A549 (cell line): ENCODE data around the gene KCNQ1. TPM values are rescaled to one million over a fixed set of nuclear protein-coding genes. Genes with fewer than 3 reads are reported as not detected.

Source experiments
- ATAC-seq, 2 experiments: fragments of 200-7000 bp in 1 of 2; fragments of >200 bp in 1 of 2; cut with Nextera tagmentation in 1 of 2; cut with Tn5 transposase in 1 of 2; 3 replicates each; pipeline versions ENCODE4 v1.8.0 to v1.9.1; 2018 to 2020; ENCODE audit warnings: mild to moderate bottlenecking in 1 of 2, moderate library complexity in 1 of 2
- CTCF ChIA-PET: fragments of 300-600 bp; sonication (Branson Sonifier 250); formaldehyde crosslinking; extraction: SDS; loops from one replicate; lab custom pipeline; 2021; ENCODE audit warnings: antibody characterized with exemption, inconsistent platforms; lab: Yijun Ruan, JAX
- POLR2A ChIA-PET: fragments of 350-600 bp; formaldehyde crosslinking; extraction: SDS; loops from one replicate; lab custom pipeline; 2021; ENCODE audit warnings: antibody characterized with exemption, inconsistent platforms; lab: Yijun Ruan, JAX
- DNase-seq, 2 experiments: peaks; one replicate each; pipeline versions ENCODE4 v3.0.0 to v3.0.0-alpha.2; 2011 to 2016; ENCODE audit warnings: low read depth in 1 of 2, low spot score in 1 of 2
- FAIRE-seq: peaks from 2 replicates; lab custom pipeline; 2011; peaks lifted over from hg19 to GRCh38; lab: Jason Lieb, UNC
- H3K27ac ChIP-seq, 2 experiments: fragments of >200 bp; sonication (Bioruptor Twin); formaldehyde crosslinking; 3 replicates each; pipeline ENCODE4 v1.5.1; 2016 to 2017
- H3K4me1 ChIP-seq: fragments of >200 bp; sonication (Bioruptor Twin); formaldehyde crosslinking; 3 replicates; pipeline ENCODE4 v1.6.1; 2016
- H3K4me2 ChIP-seq: fragments of >200 bp; sonication (Bioruptor Twin); formaldehyde crosslinking; 3 replicates; pipeline ENCODE4 v1.6.1; 2016
- H3K4me3 ChIP-seq: fragments of >200 bp; sonication (Bioruptor Twin); formaldehyde crosslinking; 3 replicates; pipeline ENCODE4 v1.5.1; 2016
- H3K9me3 ChIP-seq: fragments of >200 bp; sonication (Bioruptor Twin); formaldehyde crosslinking; 3 replicates; pipeline ENCODE4 v1.6.1; 2016
- ATOH8 ChIP-seq: fragments of 250-450 bp; sonication (Bioruptor Pico); IDR thresholded peaks from 2 replicates; pipeline ENCODE4 v1.5.0; 2020; ENCODE audit warnings: low read depth, mild to moderate bottlenecking, moderate library complexity
- BCL3 ChIP-seq: fragments of >200 bp; sonication (Bioruptor Twin); formaldehyde crosslinking; IDR thresholded peaks from 3 replicates; pipeline ENCODE4 v1.6.1; 2016
- CBX8 ChIP-seq: fragments of 200-600 bp; sonication (generic); IDR thresholded peaks from 2 replicates; pipeline ENCODE4 v1.6.1; 2016
- E2F6 ChIP-seq: IDR thresholded peaks from 2 replicates; pipeline ENCODE4 v1.6.1; 2012; ENCODE audit warnings: low read depth, borderline replicate concordance
- EHF ChIP-seq: fragments of 250-450 bp; sonication (Bioruptor Pico); IDR thresholded peaks from 2 replicates; pipeline ENCODE4 v1.5.0; 2020; ENCODE audit warnings: mild to moderate bottlenecking
- ELK1 ChIP-seq: fragments of 150-350 bp; IDR thresholded peaks from 2 replicates; pipeline ENCODE4 v1.6.1; 2014; ENCODE audit warnings: low read depth, mild to moderate bottlenecking, low read length
- EP300 ChIP-seq, 2 experiments: fragments of >200 bp; sonication (Bioruptor Twin); formaldehyde crosslinking; IDR thresholded peaks; 2 replicates in 1 of 2; 3 replicates in 1 of 2; pipeline ENCODE4 v1.6.1; 2016 to 2017
- ESRRA ChIP-seq: fragments of 150-350 bp; IDR thresholded peaks from 2 replicates; pipeline ENCODE4 v1.6.1; 2014; ENCODE audit warnings: mild to moderate bottlenecking, low read length, borderline replicate concordance
- FOSB ChIP-seq: fragments of 250-450 bp; sonication (Bioruptor Pico); IDR thresholded peaks from 2 replicates; pipeline ENCODE4 v1.5.0; 2020; ENCODE audit warnings: mild to moderate bottlenecking, moderate library complexity
- FOSL2 ChIP-seq, 2 experiments: fragments of 450-650 bp in 1 of 2; fragments of >200 bp in 1 of 2; sonication (Bioruptor Twin) in 1 of 2; formaldehyde crosslinking; IDR thresholded peaks; 2 replicates each; pipeline versions ENCODE4 v1.5.0 to v1.6.1; 2016 to 2020; ENCODE audit warnings: mild to moderate bottlenecking in 1 of 2, moderate library complexity in 1 of 2
- GATA3 ChIP-seq: IDR thresholded peaks from 2 replicates; pipeline ENCODE4 v1.6.1; 2012; ENCODE audit warnings: borderline replicate concordance
- HMGXB4 ChIP-seq: fragments of 250-450 bp; sonication (Bioruptor Pico); IDR thresholded peaks from 2 replicates; pipeline ENCODE4 v1.5.0; 2021; ENCODE audit warnings: mild to moderate bottlenecking, moderate library complexity, borderline replicate concordance
- HOXB5 ChIP-seq: fragments of 250-450 bp; sonication (Bioruptor Pico); IDR thresholded peaks from 2 replicates; pipeline ENCODE4 v1.5.0; 2020; ENCODE audit warnings: mild to moderate bottlenecking, moderate library complexity
- JUNB ChIP-seq: fragments of >200 bp; sonication (Bioruptor Twin); formaldehyde crosslinking; IDR thresholded peaks from 2 replicates; pipeline ENCODE4 v1.6.1; 2016
- MYC ChIP-seq: IDR thresholded peaks from 2 replicates; pipeline ENCODE4 v1.6.1; 2012; ENCODE audit warnings: mild to moderate bottlenecking, inconsistent platforms, low read length, improper control_type of control experiment, borderline replicate concordance
- NFE2L2 ChIP-seq: fragments of 150-350 bp; conservative IDR thresholded peaks from 2 replicates; pipeline ENCODE4 v1.6.1; 2014; ENCODE audit warnings: low read length
- NPAS2 ChIP-seq: fragments of 250-450 bp; sonication (Bioruptor Pico); IDR thresholded peaks from 2 replicates; pipeline ENCODE4 v1.8.0; 2022; ENCODE audit warnings: mild to moderate bottlenecking, moderate library complexity, borderline replicate concordance
- NR3C1 ChIP-seq: fragments of >200 bp; sonication (Bioruptor Twin); formaldehyde crosslinking; IDR thresholded peaks from 3 replicates; pipeline ENCODE4 v1.6.1; 2017
- RAD21 ChIP-seq, 2 experiments: fragments of >200 bp in 1 of 2; sonication (Bioruptor Twin) in 1 of 2; formaldehyde crosslinking in 1 of 2; IDR thresholded peaks in 1 of 2; conservative IDR thresholded peaks in 1 of 2; 2 replicates in 1 of 2; 3 replicates in 1 of 2; pipeline ENCODE4 v1.6.1; 2012 to 2018; ENCODE audit warnings: inconsistent platforms in 1 of 2
- RCOR1 ChIP-seq: fragments of 150-350 bp; IDR thresholded peaks from 2 replicates; pipeline ENCODE4 v1.6.1; 2014; ENCODE audit warnings: antibody characterized with exemption, low read length, low read depth
- SMC3 ChIP-seq: fragments of >200 bp; sonication (Bioruptor Twin); formaldehyde crosslinking; IDR thresholded peaks from 3 replicates; pipeline ENCODE4 v1.6.1; 2018; ENCODE audit warnings: inconsistent platforms
- TP53 ChIP-seq: fragments of 250-450 bp; sonication (Bioruptor Pico); IDR thresholded peaks from 2 replicates; pipeline ENCODE4 v1.5.0; 2021; ENCODE audit warnings: mild to moderate bottlenecking, moderate library complexity
- USF2 ChIP-seq: fragments of 450-650 bp; IDR thresholded peaks from 2 replicates; pipeline ENCODE4 v1.6.1; 2014; ENCODE audit warnings: antibody characterized with exemption
- ZC3H11A ChIP-seq: fragments of 450-650 bp; IDR thresholded peaks from 2 replicates; pipeline ENCODE4 v1.6.1; 2014; ENCODE audit warnings: antibody characterized with exemption, mild to moderate bottlenecking
- ZFP36 ChIP-seq: fragments of 450-650 bp; IDR thresholded peaks from 2 replicates; pipeline ENCODE4 v1.6.1; 2014; ENCODE audit warnings: borderline replicate concordance; ENCODE audit not compliant: partially characterized antibody
- WGBS: methylation state at CpG from one replicate; pipeline ENCODE4 v1.1.6; 2017; ENCODE audit errors: missing lambda C conversion rate; 5-methylcytosine and 5-hydroxymethylcytosine counted together
- polyA plus RNA-seq, 4 experiments: library from polyadenylated mRNA; depleted of rRNA in 3 of 4; stranded (reverse); fragments of >200 nt; fragmentation: RNase III in 1 of 4; extraction: RNeasy Plus Mini Kit Qiagen cat#74134 plus additional on column Dnase treatment in 1 of 4; gene quantifications; 2 replicates in 3 of 4; 3 replicates in 1 of 4; pipeline ENCODE4 v1.2.3, GENCODE V29; 2011 to 2017

The KCNQ1 gene
- polyA plus RNA-seq, 2 of the 4 experiments (the other 2 are of a cell fraction), result 0.14 to 0.17 TPM

- TF ChIP-seq NFE2L2, result no peak
- TF ChIP-seq NPAS2 (CRISPR knock-in tag), result no peak
- TF ChIP-seq FOSB (CRISPR knock-in tag), result no peak
- TF ChIP-seq ATOH8, result no peak
- no peak for TF ChIP-seq EHF
- TF ChIP-seq RAD21 (conservative IDR thresholded peaks at IDR 0.05 in 1 of 2, IDR thresholded peaks at IDR 0.05 in 1 of 2), result no peak
- TF ChIP-seq ZFP36, result no peak
- no peak for TF ChIP-seq ELK1
- Histone ChIP-seq H3K4me1 (no peaks in the 10 kb centered on the region), H3K9me3 (no peaks in the 10 kb centered on the region), H3K27ac (no peak overlapping the region), H3K4me3 (no peak overlapping the region), H3K4me2 (no peak overlapping the region)
- no peak for FAIRE-seq
- ATAC-seq, result no peak
- WGBS, result 73% methylated on average over 6 of the region's 6 CpGs
- no peak for DNase-seq
- ChIA-PET CTCF (no interaction called here), POLR2A (no interaction called here)
Measured at GRCh38 chr11:2685051-2685450, 240.2 kb downstream of the KCNQ1 start.

GRCh38 chr11:2685566-2686359 is 241.0 kb downstream of the KCNQ1 start:
- no peaks in the 10 kb centered on the region for H3K9me3 ChIP-seq
- ATAC-seq (no peak), FAIRE-seq (no peak), DNase-seq (no peak)
- H3K4me3 ChIP-seq, result no peak overlapping the region
- POLR2A ChIA-PET, result no interaction called here
- no peaks in the 10 kb centered on the region for H3K4me1 ChIP-seq
- no peak for TF ChIP-seq EP300 (IDR thresholded peaks at IDR 0.05)
- TF ChIP-seq RCOR1, result no peak
- TF ChIP-seq ZFP36, result no peak
- no peak for TF ChIP-seq MYC
- no peak for TF ChIP-seq JUNB
- no peak for TF ChIP-seq BCL3
- no peak for TF ChIP-seq GATA3
- TF ChIP-seq ESRRA, result no peak
- TF ChIP-seq HMGXB4 (CRISPR knock-in tag), result no peak
- no peak for TF ChIP-seq CBX8
- no peak for TF ChIP-seq USF2
- no peak for TF ChIP-seq SMC3
- TF ChIP-seq NFE2L2, result no peak
- no peak for TF ChIP-seq TP53 (CRISPR knock-in tag)
- no peak for TF ChIP-seq HOXB5 (CRISPR knock-in tag)
- TF ChIP-seq FOSL2 (IDR thresholded peaks at IDR 0.05), result no peak
- no peak for TF ChIP-seq FOSL2 (CRISPR knock-in tag; IDR thresholded peaks at IDR 0.05)
- TF ChIP-seq ZC3H11A, result no peak
- no peak for TF ChIP-seq E2F6
- no peak for TF ChIP-seq NR3C1
- no peak overlapping the region for H3K27ac ChIP-seq
- CTCF ChIA-PET, result interaction anchor here (1.9 to 2.0 kb wide), 2 partner anchors 154 to 206 kb away, joined by 5 to 11 read pairs; no protein-coding TSS in a partner anchor
- WGBS, result 93% methylated on average over 11 of the region's 13 CpGs
- no peak overlapping the region for H3K4me2 ChIP-seq
